ENCODE measurements around the gene TMEM51. TPM values are rescaled to one million over a fixed set of nuclear protein-coding genes. Genes with fewer than 3 reads are reported as not detected.

Gene TMEM51
- total RNA-seq, 1 donor from 2014 or later, result 31.4 TPM

GRCh38 chr1:15210651-15211375, 57.3 kb downstream of the TMEM51 start:
- no peak for TF ChIP-seq POLR2AphosphoS5 (IDR thresholded peaks at IDR 0.05; ENCODE audit: insufficient read depth in 1 of 2, low read depth in 1 of 2)
- Histone ChIP-seq H3K4me3 (no peak overlapping the region), H3K27me3 (no peaks in the 10 kb centered on the region), H3K36me3 (no peaks in the 10 kb centered on the region), H3K9me3 (no peaks in the 10 kb centered on the region), H3K27ac (peak overlapping the region; percentile 50), H3K4me1 (peaks cover 39% of the 10 kb centered on the region)
- intact Hi-C loops (cut with DNase I), result loop anchor here (10.0 kb wide), 1 partner anchor 56 kb away; the partner anchor contains the start of gene TMEM51
- DNase-seq (ENCODE audit: extremely low spot score in 2 of 2), result no peak

- TF ChIP-seq POLR2AphosphoS5 (IDR thresholded peaks at IDR 0.05; ENCODE audit: insufficient read depth in 1 of 2, low read depth in 1 of 2), result no peak
- no peak for TF ChIP-seq POLR2A (IDR thresholded peaks at IDR 0.05)
- no peak for TF ChIP-seq CTCF (IDR thresholded peaks at IDR 0.05)
- H3K27me3 ChIP-seq, result no peaks in the 10 kb centered on the region
- peaks cover 39% of the 10 kb centered on the region for H3K4me1 ChIP-seq
- no peaks in the 10 kb centered on the region for H3K36me3 ChIP-seq
- H3K4me3 ChIP-seq, result no peak overlapping the region
- H3K9me3 ChIP-seq, result no peaks in the 10 kb centered on the region
- intact Hi-C loops (cut with DNase I), result loop anchor here (10.0 kb wide), 1 partner anchor 57 kb away; the partner anchor contains the start of gene TMEM51
- peak overlapping the region; percentile 50 for H3K27ac ChIP-seq
- DNase-seq (ENCODE audit: extremely low spot score in 2 of 2), result no peak
Measured at GRCh38 chr1:15211424-15211823, 57.9 kb downstream of the TMEM51 start.

GRCh38 chr1:15212216-15212953, 58.8 kb downstream of the TMEM51 start:
- H3K36me3 ChIP-seq, result no peaks in the 10 kb centered on the region
- H3K4me1 ChIP-seq, result peaks cover 39% of the 10 kb centered on the region
- H3K9me3 ChIP-seq, result no peaks in the 10 kb centered on the region
- no peak for DNase-seq (ENCODE audit: extremely low spot score in 2 of 2)
- intact Hi-C loops (cut with DNase I), result loop anchor here (10.0 kb wide), 1 partner anchor 58 kb away; the partner anchor contains the start of gene TMEM51
- no peaks in the 10 kb centered on the region for H3K27me3 ChIP-seq
- H3K4me3 ChIP-seq, result no peak overlapping the region
- TF ChIP-seq CTCF (IDR thresholded peaks at IDR 0.05) (no peak), POLR2AphosphoS5 (IDR thresholded peaks at IDR 0.05; ENCODE audit: insufficient read depth in 1 of 2, low read depth in 1 of 2) (no peak)
- peak overlapping the region; percentile 82 for H3K27ac ChIP-seq

- H3K9me3 ChIP-seq, result no peaks in the 10 kb centered on the region
- H3K36me3 ChIP-seq, result no peaks in the 10 kb centered on the region
- H3K4me1 ChIP-seq, result peaks cover 39% of the 10 kb centered on the region
- H3K27me3 ChIP-seq, result no peaks in the 10 kb centered on the region
- H3K4me3 ChIP-seq, result no peak overlapping the region
- TF ChIP-seq CTCF (IDR thresholded peaks at IDR 0.05) (no peak), POLR2A (IDR thresholded peaks at IDR 0.05) (no peak), POLR2AphosphoS5 (IDR thresholded peaks at IDR 0.05; ENCODE audit: insufficient read depth in 1 of 2, low read depth in 1 of 2) (no peak)
- H3K27ac ChIP-seq, result peak overlapping the region; percentile 82
- DNase-seq (ENCODE audit: extremely low spot score in 2 of 2), result no peak
- intact Hi-C loops (cut with DNase I), result loop anchor here (10.0 kb wide), 1 partner anchor 58 kb away; the partner anchor contains the start of gene TMEM51
Measured at GRCh38 chr1:15212954-15213291, 59.4 kb downstream of the TMEM51 start.

- no peaks in the 10 kb centered on the region for H3K27me3 ChIP-seq
- H3K4me3 ChIP-seq, result no peak overlapping the region
- H3K27ac ChIP-seq, result peak overlapping the region; percentile 82
- no peak for DNase-seq (ENCODE audit: extremely low spot score in 2 of 2)
- H3K9me3 ChIP-seq, result no peaks in the 10 kb centered on the region
- intact Hi-C loops (cut with DNase I), result loop anchor here (10.0 kb wide), 1 partner anchor 59 kb away; the partner anchor contains the start of gene TMEM51
- TF ChIP-seq CTCF (IDR thresholded peaks at IDR 0.05) (no peak), POLR2AphosphoS5 (IDR thresholded peaks at IDR 0.05; ENCODE audit: insufficient read depth in 1 of 2, low read depth in 1 of 2) (no peak), POLR2A (IDR thresholded peaks at IDR 0.05) (no peak)
- H3K4me1 ChIP-seq, result peaks cover 39% of the 10 kb centered on the region
- H3K36me3 ChIP-seq, result no peaks in the 10 kb centered on the region
Measured at GRCh38 chr1:15213341-15213821, 59.8 kb downstream of the TMEM51 start.
